NCI-H1417 (cell line): Measurements from ENCODE around the gene VPS39.

Experiments
- DNase-seq, 3 experiments: peaks; one replicate each; lab custom pipeline; 2025; lab: John Stamatoyannopoulos, UW

Gene VPS39

GRCh38 chr15:42144841-42145375 lies 63.2 kb downstream of the VPS39 start:
- DNase-seq, result no peak

- no peak for DNase-seq
These were observed 64.1 kb downstream of the VPS39 start for GRCh38 chr15:42143866-42144625.

DNA sequence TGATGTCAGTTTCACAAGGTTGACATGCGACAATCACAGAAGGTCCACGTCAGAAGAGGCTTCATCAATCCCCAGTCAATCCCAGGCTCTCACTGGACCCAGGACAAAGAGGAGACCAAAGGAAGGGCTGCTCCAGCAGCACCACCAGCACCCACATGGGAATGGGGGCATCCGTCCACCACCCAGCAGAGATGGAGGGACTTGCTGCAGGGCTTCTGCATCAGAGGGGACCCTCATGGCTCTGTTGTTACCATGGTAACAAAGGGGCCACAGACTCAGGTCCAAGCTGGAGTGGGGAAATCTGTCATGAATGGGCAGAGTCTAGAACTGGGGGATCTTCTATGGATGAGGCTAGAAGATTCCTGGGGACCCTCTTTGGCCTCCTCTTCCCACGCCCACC lies 64.7 kb downstream of the VPS39 start:
- no peak for DNase-seq

DNA sequence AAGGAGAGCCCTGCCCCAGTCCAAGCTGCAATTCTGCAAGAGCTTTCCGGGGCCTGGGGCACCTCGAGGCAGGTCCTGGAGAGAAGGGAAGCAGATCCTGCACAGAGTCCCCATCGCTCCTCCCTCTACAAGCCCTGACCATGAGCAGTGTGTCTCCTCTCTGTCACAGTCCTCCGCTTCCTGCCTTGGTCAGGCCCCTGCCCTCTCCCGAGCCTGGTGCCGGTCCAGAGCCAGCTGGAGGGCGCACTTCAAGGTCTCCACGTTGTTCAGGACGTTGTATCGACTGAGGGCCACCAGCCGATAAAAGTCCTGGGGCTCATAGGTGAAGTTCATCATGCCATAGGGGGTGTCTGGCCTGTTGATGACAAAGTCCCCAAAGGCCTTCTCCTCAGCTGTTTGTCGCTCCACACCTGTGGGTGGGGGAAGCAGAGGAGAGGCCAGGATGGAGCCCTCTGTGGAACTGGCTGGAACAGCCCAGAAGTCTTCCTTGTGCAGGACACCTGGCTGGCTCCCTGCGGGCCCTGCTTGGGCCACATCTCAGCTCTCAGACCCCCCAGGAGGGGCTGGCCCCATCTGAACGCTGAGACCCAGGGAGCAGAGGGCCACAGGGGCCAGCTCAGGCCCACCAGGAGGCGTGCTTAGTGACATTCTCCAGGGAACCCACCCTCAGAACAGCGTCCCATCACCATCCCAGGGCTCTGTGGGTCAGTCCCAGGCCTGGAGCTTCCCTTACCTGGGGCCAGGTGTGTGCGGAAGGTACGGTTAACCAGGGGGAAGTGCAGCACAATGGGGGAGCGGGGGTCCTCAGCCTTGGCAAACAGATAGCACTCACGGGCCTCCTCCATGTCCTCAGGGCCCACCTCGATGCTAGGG lies 66.1 kb downstream of the VPS39 start:
- DNase-seq, result no peak

GRCh38 chr15:42141246-42141645 lies 66.9 kb downstream of the VPS39 start:
- no peak for DNase-seq

DNA sequence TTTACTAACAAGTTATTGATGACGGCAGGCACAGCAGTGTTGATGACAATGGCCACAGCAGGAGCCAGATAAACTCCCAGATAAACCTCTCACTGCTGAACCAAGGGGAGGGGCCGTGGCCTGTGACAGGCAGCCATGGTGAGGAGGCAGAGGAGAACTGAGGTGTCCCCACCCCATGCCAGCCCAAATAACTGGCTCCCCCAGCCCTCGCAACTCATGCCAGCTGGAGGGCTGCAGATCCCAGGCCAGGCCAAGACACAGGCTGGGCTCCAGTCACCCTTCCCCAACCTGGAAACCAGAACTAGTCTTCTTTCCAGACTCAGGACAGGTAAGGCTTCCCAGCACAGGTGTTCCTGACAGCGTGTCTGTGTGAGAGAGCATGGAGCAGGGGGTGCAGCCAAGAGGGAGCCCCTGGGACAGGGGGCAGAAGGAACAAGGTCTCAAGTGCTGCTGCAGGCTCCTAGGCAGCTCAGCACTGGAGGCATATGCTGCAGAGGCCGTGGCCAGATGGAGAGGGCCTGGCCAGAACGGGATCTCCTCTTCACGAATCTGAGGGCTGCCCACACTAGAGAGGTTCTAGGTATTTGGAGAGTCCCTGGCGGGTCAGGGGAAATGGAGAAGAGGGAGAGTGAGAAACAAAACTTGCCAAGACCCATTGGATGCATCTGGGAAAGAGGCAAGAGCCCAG lies 67.6 kb downstream of the VPS39 start:
- no peak for DNase-seq

GRCh38 chr15:42139596-42139995 lies 68.5 kb downstream of the VPS39 start:
- DNase-seq, result no peak

DNA sequence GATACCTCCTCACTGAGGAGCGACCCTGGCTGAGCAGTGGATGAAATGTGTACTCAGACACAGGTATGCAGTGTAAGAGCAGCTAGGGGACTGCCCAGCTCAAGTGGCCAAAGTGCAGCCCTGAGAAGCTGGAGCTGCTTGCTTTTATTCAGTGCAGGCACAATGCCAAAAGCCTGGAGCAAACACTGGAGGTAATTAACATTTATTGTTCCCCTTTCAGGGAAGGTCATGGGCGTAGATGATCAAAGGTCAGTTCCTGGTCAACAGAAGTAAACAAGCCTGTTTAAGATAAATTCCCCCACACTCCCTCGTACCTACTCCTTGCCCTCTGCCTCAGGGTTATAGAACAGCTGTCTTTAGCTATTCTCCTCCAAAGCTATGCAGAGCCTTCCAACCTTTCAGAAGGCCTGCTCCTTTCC lies 69.1 kb downstream of the VPS39 start:
- peak in 1 of 3 experiments; percentile 3 for DNase-seq

- no peak for DNase-seq
These were observed 69.7 kb downstream of the VPS39 start for GRCh38 chr15:42138411-42138810.

- peak; percentile 30 to 74 (median 40) for DNase-seq
These were observed 70.4 kb downstream of the VPS39 start for GRCh38 chr15:42137461-42138261.

DNA sequence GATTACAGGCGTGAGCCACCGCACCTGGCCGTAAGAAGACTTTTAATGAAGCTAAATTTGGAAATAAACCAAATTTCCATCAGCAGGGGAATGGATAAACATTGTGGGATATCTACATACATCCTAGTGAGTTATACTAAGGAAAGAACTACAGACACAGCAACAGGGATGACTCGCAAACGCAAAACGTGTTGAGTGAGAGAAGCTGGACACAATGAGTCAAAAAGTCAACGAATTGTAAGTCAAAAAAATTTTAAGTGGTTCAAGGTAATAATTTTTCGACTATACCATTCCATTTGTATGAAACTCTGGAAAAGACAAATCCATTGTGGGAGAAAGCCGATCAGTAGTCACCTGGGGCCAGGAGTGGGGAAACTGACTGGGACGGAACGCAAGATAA lies 71.6 kb downstream of the VPS39 start:
- no peak for DNase-seq

DNA sequence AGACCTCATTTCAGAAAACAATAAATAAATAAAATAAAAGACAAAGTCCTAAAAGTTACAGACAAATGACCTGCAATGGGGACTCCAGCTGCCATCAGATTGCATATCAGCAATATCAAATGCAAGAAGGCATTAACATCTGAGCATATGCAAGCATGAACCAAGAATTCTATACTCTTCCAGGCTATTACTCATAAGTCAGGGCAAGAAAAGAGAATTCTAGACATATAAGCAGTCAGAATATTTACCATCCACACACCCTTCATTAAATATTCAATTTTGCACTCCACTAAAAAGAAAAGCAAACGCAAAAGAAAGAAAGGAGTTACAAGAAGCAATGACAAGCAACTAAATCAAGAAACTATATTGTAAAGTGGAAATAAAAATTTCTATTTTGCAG lies 72.8 kb downstream of the VPS39 start:
- DNase-seq, result no peak

DNA sequence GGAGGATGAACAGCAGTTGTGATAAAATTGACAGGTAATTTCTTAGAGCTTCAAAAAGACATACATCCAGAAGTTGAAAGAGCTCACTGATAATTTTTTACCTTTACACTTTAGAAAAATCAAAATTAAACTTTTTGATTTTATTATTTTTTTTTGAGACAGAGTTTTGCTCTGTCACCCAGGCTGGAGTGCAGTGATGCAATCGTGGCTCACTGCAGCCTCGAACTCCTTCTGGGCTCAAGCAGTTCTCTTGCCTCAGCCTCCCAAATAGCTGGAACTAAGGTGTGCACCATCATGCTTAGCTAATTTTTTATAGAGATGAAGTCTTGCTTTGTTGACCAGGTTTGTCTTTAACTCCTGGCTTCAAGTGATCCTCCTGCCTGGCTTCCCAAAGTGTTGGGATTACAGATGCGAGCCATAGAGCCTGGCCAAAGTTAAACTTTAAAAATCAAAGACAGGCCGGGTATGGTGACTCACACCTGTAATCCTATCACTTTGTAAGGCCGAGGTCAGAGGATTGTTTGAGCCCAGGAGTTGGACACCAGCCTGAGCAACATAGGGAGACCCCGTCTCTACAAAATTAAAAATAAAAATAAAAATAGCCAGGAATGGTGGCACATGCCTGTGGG lies 73.4 kb downstream of the VPS39 start:
- no peak for DNase-seq

DNA sequence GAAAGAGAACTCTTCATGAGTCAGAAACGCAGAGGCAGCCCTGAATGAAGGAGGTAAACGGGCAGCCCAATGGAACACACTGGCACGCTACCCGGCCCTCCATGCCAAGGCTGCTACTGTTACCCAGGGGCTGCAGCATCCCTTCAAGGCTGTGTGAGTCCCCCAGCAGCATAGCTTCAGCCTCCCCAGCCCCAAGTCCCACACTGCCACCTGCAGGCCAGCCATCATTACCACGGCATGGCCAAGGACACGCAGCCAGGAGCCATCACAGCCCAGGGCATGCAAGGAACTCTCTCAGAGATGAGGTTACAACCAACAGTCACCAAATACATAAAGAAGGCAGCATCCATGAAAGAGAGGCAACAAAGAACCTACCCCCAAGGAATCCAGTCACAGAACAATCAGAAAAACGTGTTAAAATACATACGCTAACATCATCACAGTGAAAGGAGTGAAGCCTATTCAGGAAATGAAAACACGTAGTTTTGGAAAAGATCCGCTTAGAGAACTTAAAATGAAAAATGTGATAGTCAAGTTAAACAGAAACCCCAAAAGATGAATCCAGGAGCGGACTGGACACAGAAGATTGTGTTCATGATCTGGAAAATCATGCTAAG lies 74.1 kb downstream of the VPS39 start:
- peak; percentile 6 to 74 (median 42) for DNase-seq

DNA sequence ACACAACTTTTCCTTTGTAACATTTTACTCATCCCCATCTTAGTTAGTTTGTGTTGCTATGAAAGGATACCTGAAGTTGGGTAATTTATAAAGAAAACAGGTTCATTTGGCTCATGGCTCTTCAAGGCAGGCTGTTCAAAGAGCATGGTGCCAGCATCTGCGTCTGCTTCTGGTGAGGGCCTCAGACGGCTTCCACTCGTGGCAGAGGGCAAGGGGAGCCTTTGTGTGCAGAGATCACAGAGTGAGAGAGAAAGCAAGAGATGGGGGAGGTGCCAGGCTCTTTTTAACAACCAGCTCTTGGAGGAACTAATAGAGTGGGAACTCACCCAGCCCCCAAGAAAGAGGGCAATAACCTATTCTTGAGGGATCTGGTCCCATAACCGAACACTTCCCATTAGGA lies 74.7 kb downstream of the VPS39 start:
- DNase-seq, result no peak

DNA sequence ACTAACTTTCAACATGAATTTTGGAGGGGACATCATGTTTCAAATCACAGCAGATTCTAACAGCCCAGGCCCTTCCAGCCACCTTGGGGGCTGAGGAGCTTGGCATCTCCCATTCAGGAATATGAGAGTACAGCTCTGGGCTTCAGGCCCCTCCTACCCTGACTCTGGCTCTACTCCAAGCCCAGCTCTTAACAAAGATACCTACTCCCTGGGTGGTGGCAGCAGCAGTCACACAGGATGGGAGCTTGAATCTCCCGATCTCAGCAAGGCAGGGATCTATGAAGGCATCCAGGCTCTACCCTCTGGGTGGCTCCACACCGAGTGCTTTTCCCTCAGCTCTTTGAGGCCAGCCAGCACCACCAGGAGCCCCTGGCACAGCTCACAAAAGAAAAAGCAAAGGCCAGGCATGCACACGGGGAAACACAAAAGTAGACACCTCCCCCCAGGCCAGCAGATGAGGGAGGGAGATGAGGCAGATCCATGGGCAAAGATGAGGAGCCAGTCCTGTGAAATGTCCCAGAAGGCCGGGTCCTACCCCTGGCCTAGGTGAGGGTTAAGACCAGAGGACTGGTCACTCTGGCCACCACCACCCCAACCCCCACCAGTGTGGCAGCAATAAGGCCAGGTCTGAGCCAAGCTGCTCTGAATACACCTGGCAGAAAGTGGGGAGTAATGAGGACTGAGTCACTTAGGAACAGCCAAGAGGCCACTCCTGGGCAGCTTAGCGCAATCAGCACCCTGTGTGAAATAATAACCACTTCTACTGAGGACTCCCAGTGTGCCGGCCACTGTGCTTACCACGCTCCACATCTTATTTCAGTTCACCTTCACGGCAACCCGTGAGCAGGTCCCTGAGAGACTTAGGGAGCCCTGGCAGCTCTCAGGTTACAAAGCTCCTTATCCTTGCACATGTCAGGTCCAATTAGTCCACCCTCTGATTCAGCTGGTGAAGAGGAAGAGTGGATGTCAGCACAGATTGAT lies 76.0 kb downstream of the VPS39 start:
- peak; percentile 38 to 84 (median 77) for DNase-seq

DNA sequence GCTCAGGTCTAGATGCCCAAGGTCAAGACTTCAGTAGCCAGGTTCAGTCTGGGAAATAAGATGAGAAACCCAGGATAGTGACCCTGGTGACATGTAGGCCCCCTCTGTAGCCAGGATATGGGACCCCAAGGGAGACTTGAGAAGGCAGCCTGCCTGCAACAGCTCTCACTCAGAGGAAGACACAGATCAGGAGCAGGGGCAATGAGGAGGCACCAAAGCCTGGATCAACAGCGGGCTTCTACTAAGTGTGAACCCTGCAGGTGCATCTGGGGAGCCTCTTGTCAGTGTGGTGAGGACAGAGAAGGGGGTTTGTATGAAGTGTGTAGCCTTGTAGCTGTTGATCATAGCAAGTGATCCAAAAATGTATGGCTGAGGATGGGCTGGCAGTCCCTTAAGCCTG lies 77.1 kb downstream of the VPS39 start:
- no peak for DNase-seq

DNA sequence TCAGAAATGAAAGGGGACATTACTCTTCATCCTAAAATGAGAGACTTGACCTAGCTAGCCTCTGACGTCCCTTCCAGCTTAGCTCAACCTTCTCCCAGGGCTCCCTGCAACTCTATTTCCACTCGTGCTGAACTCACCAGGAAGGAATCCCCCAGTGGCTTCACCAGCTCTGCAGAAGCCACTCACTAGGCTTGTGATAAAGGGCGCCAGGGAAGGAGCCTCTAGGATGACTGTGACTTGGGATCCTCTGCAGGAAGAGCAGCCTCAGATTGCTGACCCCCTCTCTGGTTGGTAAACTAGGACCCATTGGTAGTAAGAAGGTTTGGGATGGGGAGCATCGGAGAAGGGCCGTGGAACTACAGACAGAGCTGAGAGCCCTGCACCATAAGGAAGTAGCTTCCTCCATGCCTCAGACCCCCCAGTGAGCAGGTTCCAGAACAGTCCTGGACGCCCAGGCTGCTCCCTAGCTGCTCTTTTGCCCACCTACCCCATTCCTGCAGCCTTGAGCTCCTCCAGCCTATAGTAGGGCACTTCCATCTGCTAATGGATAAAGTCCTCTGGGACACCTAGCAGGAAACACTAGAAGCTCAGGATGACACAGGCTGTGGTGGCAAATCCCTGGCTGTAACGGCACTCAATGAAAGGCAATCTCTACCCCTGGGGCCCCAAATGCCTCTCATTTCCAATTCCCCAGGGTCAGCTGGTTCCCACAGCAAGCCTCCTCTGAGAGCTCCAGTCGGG lies 77.7 kb downstream of the VPS39 start:
- DNase-seq, result no peak

DNA sequence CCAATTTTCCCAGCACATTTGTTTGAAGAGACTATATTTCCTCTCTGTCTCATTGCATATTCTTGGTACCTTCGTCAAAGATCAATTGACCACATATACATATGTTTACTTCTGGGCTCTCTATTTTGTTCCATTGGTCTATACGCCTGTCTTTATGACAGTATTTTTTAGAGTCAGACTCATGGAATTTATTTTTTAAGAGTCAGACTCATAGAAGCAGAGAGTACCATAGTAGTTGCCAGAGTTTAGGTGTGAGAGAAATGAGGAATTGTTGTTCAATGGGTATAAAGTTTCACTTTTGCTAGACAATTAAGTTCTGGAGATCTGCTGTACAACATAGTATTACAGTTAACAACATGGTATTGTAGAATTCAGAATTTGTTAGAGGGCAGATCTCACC lies 78.7 kb downstream of the VPS39 start:
- DNase-seq, result no peak
